Thyroid gland (tissue), 4 donors: ENCODE results near the gene RPGRIP1.

ENCODE experiments used
- CTCF ChIP-seq, 6 experiments: fragments of 200-600 bp in 3 of 6; fragments of 450-650 bp in 3 of 6; sonication (generic) in 3 of 6; IDR thresholded peaks; one replicate each; pipeline ENCODE4 v1.5.1; 2016 to 2019; ENCODE audit warnings: antibody characterized with exemption in 6 of 6, mild to moderate bottlenecking in 2 of 6, inconsistent platforms in 1 of 6, moderate library complexity in 1 of 6
- POLR2A ChIP-seq, 2 donors: fragments of 450-650 bp; IDR thresholded peaks; one replicate each; pipeline ENCODE4 v1.6.1; 2017; ENCODE audit warnings: antibody characterized with exemption in 2 of 2, mild to moderate bottlenecking in 2 of 2, moderate library complexity in 1 of 2

GRCh38 chr14:21313512-21313911 is 33.6 kb downstream of the RPGRIP1 start:
- TF ChIP-seq CTCF (IDR thresholded peaks at IDR 0.05) (no peak), POLR2A (IDR thresholded peaks at IDR 0.05) (no peak)
